Adrenal gland (tissue), 12 donors: Measurements from ENCODE around the gene RER1. TPM values are rescaled to one million over a fixed set of nuclear protein-coding genes. Genes with fewer than 3 reads are reported as not detected.

ENCODE experiments used
- DNase-seq, 7 donors: peaks; one replicate each; pipeline ENCODE4 v3.0.0-alpha.2; 2019 to 2020
- H3K27ac ChIP-seq, 5 donors: fragments of 200-600 bp; sonication (generic) in 4 of 5; 1 replicate in 3 of 5; 2 replicates in 2 of 5; pipeline versions ENCODE4 v1.5.1 to v1.8.0; 2016 to 2020; ENCODE audit warnings: mild to moderate bottlenecking in 1 of 5
- H3K27me3 ChIP-seq: fragments of 200-600 bp; 2 replicates; pipeline ENCODE4 v1.8.0; 2021
- H3K36me3 ChIP-seq, 2 donors: fragments of 200-600 bp; replicated peaks in 1 of 2; 1 replicate in 1 of 2; 2 replicates in 1 of 2; pipeline versions ENCODE4 v1.5.1 to v1.8.0; 2018 to 2022
- H3K4me1 ChIP-seq, 2 donors: fragments of 200-600 bp; replicated peaks in 1 of 2; 1 replicate in 1 of 2; 2 replicates in 1 of 2; pipeline versions ENCODE4 v1.5.1 to v1.8.0; 2018 to 2021
- H3K4me3 ChIP-seq, 4 donors: fragments of 200-600 bp; sonication (generic) in 3 of 4; one replicate each; pipeline ENCODE4 v1.5.1; 2016 to 2018
- H3K9me3 ChIP-seq, 3 donors: fragments of 200-600 bp; sonication (generic) in 1 of 3; replicated peaks in 1 of 3; 1 replicate in 2 of 3; 2 replicates in 1 of 3; pipeline versions ENCODE4 v1.5.1 to v1.8.0; 2016 to 2021
- POLR2A ChIP-seq, 2 donors: fragments of 450-650 bp; IDR thresholded peaks; one replicate each; pipeline ENCODE4 v1.6.1; 2017; ENCODE audit warnings: antibody characterized with exemption in 2 of 2, mild to moderate bottlenecking in 2 of 2, moderate library complexity in 1 of 2
- WGBS, 4 donors: extraction: QIAGEN DNeasy Blood & Tissue Kit in 2 of 4; methylation state at CpG; one replicate each; pipeline versions ENCODE4 v1.1.5 to v1.1.7; 2013 to 2017; 5-methylcytosine and 5-hydroxymethylcytosine counted together
- intact Hi-C, 2 donors: fragments of 100-400 bp; cut with DNase I; formaldehyde crosslinking; loops; one replicate each; pipeline versions ENCODE4 v1.14.1 to v1.15.0; 2022 to 2023
- polyA plus RNA-seq, 3 donors: library from polyadenylated mRNA; stranded (reverse); fragments of 200-250 nt in 2 of 3; fragments of 350-450 nt in 1 of 3; fragmentation: Illumina TruSeq in 1 of 3; extraction: RNeasy Lipid Tissue Mini Kit (QIAGEN cat#74804) in 1 of 3; gene quantifications; one replicate each; pipeline ENCODE4 v1.2.3, GENCODE V29; 2013 to 2014
- total RNA-seq, 9 donors: library from RNA; depleted of rRNA in 4 of 9; stranded (reverse); fragments of >200 nt in 4 of 9; fragments of 120-200 nt in 1 of 9; fragmentation: NEBNext Ultra II Directional in 1 of 9; extraction: Animal tissue kit (Norgen Biotek cat#: 25700) in 1 of 9; gene quantifications; one replicate each; pipeline versions ENCODE4 v1.1.0 to v1.2.4, GENCODE V29; 2013 to 2023
- TF ChIP-seq, protein P1 (sequence below), 6 experiments: fragments of 450-650 bp in 4 of 6; fragments of 200-600 bp in 2 of 6; sonication (generic) in 1 of 6; IDR thresholded peaks; 1 replicate in 5 of 6; 2 replicates in 1 of 6; pipeline versions ENCODE4 v1.5.1 to v1.8.0; 2016 to 2021; ENCODE audit warnings: antibody characterized with exemption in 6 of 6, mild to moderate bottlenecking in 2 of 6, moderate library complexity in 1 of 6
- donor health status: healthy with polysubstance abuse.
- donor health status: Bipolar disorder and iron deficiency.
- donor health status: DM: yes; HTN: yes; CAD: no.
- donor health status: DM: no; HTN: no; CAD: no.
- donor health status: DM: no; HTN: no; CAD: no.
- donor health status: DM: yes; HTN: yes; CAD: no.

Gene RER1
- total and polyA plus RNA-seq, 12 donors, result 106 to 345 (median 167) TPM

DNA sequence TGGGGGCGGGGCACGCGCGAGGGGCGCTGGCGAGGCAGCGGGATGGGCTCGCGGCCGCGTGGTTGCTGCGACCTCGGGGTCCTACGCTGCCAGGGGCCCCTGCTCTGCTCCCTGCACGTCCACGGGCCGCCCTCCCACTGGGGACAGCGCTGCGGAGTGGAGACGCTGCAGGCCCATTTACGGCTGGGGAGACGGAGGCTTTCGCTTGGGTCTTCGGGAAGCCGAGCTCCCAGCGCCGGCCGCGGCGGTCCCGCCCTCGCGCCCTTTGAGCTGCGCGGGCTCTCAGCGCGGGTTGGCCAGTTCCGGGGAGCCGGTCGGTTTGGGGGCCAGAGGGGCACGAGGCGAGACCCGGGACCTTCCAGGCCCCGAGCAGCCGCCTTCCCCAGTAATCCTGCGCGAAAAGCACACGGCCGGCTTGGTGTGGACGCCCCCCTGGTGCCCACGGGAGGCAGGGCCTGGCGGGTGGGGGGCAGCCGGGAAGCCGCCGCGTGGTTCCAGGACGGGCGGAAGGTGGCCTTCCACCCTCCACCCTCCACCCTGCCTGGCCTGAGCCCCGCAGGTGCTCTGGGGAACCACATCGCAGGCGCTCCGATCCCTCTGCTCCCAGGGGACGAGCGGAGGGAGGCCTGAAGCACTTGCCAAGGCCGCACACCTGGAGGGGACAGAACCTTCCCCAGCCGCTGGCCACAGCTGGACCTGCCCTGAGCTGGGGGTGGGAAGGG lies 21.3 kb downstream of the RER1 start:
- peaks cover 14% of the 10 kb centered on the region for H3K27me3 ChIP-seq
- peaks cover 0 to 9% of the 10 kb centered on the region in 2 donors for H3K36me3 ChIP-seq
- H3K9me3 ChIP-seq, result no peaks in the 10 kb centered on the region
- intact Hi-C loops, result loop anchor here (5.0 to 10.0 kb wide), 2 partner anchors 134 to 232 kb away; no protein-coding TSS in a partner anchor
- H3K27ac ChIP-seq, result peak overlapping the region in 4 of 5 donors; percentile 50 to 94 (median 69)
- peak overlapping the region in 3 of 4 donors; percentile 51 to 98 (median 61) for H3K4me3 ChIP-seq
- H3K4me1 ChIP-seq, result peaks cover 24 to 41% of the 10 kb centered on the region in 2 donors
- TF ChIP-seq, protein P1, sequence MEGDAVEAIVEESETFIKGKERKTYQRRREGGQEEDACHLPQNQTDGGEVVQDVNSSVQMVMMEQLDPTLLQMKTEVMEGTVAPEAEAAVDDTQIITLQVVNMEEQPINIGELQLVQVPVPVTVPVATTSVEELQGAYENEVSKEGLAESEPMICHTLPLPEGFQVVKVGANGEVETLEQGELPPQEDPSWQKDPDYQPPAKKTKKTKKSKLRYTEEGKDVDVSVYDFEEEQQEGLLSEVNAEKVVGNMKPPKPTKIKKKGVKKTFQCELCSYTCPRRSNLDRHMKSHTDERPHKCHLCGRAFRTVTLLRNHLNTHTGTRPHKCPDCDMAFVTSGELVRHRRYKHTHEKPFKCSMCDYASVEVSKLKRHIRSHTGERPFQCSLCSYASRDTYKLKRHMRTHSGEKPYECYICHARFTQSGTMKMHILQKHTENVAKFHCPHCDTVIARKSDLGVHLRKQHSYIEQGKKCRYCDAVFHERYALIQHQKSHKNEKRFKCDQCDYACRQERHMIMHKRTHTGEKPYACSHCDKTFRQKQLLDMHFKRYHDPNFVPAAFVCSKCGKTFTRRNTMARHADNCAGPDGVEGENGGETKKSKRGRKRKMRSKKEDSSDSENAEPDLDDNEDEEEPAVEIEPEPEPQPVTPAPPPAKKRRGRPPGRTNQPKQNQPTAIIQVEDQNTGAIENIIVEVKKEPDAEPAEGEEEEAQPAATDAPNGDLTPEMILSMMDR (IDR thresholded peaks at IDR 0.05), result no peak
- peak in 1 of 2 donors; percentile 13 for TF ChIP-seq POLR2A (IDR thresholded peaks at IDR 0.05)
- WGBS, 4 donors, result 0 to 3% (median 1%) methylated on average over 5 to 66 of the region's 66 CpGs
- DNase-seq, result no peak

DNA sequence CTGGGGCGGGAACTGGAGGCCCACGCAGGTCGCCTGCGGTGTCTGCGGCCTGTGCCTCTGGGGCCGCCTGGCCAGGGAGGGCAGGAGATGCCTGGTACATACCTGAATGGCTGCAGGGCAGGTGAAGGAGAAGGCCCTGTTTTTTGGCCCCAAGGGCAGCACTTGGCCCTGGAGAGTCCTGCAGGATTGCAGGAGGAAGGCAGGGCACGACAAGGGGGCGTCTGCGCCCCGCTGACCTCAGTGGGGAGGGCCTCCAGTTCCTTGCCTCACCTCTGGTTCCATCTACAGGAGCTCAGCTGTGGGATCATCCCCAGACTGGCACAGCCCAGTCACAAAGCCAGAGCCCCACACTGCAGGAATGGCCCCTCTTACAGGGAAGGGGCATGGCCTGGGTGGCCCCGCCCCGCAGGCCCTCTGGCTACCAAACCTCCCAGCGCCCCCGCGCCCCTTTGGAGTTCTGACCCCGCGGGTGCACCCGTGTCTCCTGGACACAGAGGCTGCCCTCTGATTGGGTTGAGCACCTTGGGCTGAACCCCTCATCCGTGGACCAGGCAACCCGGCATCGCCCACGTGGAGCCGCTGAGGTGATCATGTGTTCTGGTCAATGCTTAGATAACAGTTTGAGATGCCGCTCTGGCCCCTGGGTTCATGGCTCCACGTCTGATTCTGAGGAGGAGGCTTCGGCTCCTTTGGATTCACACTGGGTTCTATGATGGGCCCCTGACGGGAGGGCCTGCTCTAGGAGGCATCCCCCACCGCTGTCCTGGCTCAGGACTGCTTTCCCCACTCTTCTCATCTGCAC lies 22.1 kb downstream of the RER1 start:
- DNase-seq, result peak in 1 of 7 donors; percentile 70
- 38 to 62% (median 54%) methylated on average over 8 to 28 of the region's 28 CpGs for WGBS, 4 donors
- TF ChIP-seq, protein P1 (IDR thresholded peaks at IDR 0.05), result no peak
- no peak for TF ChIP-seq POLR2A (IDR thresholded peaks at IDR 0.05)
- Histone ChIP-seq H3K4me1 (peaks cover 18 to 33% of the 10 kb centered on the region in 2 donors), H3K27me3 (peaks cover 14% of the 10 kb centered on the region), H3K9me3 (no peaks in the 10 kb centered on the region), H3K36me3 (peaks cover 0 to 2% of the 10 kb centered on the region in 2 donors), H3K27ac (peak overlapping the region in 3 of 5 donors; percentile 58 to 94 (median 80)), H3K4me3 (peak overlapping the region in 2 of 4 donors; percentile 61 to 98)
- intact Hi-C loops, result loop anchor here (2.0 to 10.0 kb wide), 3 partner anchors 134 to 373 kb away; no protein-coding TSS in a partner anchor

DNA sequence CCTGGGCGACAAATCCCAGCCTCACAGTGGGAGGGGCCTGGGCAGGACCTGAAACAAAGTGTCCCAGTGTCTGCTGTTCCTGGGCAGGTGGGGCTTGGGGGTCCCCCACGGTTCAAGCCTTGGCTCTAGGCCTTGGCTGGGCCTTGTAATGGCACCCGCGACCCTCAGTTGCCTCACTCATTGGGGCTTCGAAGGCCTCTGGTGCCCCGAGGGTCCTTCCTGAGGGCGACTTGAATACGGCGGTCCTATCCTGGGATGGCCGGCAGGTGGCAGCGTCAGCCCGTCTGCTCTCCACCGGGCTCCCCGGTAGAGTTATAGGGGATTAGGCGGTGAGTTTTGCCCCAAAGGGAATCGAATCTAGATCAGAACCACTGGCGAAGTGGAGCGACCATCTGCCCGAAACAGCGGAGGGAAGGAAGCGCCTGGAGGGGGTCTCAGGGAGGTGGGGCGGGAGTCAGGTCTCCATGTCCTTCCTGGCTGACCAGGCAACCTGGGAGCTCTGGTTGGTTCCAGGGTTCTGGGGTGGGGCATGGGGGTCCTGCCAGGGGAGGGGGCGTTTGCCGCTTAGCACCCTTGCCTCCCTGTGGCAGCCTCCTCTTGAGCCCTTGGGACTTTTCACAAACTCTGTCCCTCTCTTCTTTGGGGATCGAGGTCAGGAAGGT lies 22.8 kb downstream of the RER1 start:
- intact Hi-C loops, result loop anchor here (2.0 to 10.0 kb wide), 3 partner anchors 133 to 372 kb away; no protein-coding TSS in a partner anchor
- H3K27me3 ChIP-seq, result peaks cover 21% of the 10 kb centered on the region
- DNase-seq, result peak; percentile 67 to 88 (median 75)
- H3K4me1 ChIP-seq, result peaks cover 13 to 26% of the 10 kb centered on the region in 2 donors
- TF ChIP-seq, protein P1 (IDR thresholded peaks at IDR 0.05), result peak; percentile 80 to 96 (median 88)
- TF ChIP-seq POLR2A (IDR thresholded peaks at IDR 0.05), result no peak
- H3K4me3 ChIP-seq, result no peak overlapping the region
- no peak overlapping the region for H3K27ac ChIP-seq
- 2 to 9% (median 3%) methylated on average over 7 to 25 of the region's 25 CpGs for WGBS, 4 donors
- H3K9me3 ChIP-seq, result no peaks in the 10 kb centered on the region
- no peaks in the 10 kb centered on the region for H3K36me3 ChIP-seq
